Body of pancreas (tissue), 4 donors: ENCODE results near the gene CLEC4G.
"Not testable (repeated sequence)": the region's sequence is repeated elsewhere in the genome, so short reads cannot be mapped to it uniquely, and the experiment has no call there.

Source experiments
- POLR2A ChIP-seq, 3 donors: fragments of 450-650 bp; IDR thresholded peaks; one replicate each; pipeline ENCODE4 v1.6.1; 2016; ENCODE audit warnings: antibody characterized with exemption in 3 of 3, mild to moderate bottlenecking in 2 of 3
- TF ChIP-seq, protein P1 (sequence below), 7 experiments: fragments of 450-650 bp in 4 of 7; fragments of 200-600 bp in 3 of 7; sonication (generic) in 3 of 7; IDR thresholded peaks; one replicate each; pipeline ENCODE4 v1.5.1; 2016 to 2019; ENCODE audit warnings: antibody characterized with exemption in 7 of 7

DNA sequence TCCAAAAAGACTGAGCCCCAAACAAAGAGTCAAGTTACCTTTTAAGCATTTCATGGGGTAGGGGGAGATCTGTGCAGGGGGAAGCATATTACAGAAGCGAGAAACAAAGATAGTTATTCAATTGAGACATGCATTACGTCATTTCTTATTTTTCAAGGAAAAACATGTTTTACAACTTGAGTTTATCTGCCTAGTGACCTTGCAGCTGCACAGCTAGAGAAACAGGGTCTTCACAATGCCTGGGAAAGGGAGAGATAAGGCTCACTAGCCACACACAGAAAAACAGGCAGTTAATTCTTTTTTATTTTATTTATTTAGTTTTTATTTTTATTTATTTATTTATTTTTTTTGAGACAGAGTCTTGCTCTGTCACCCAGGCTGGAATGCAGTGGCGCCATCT lies 32.2 kb upstream of the CLEC4G start:
- TF ChIP-seq, protein P1, sequence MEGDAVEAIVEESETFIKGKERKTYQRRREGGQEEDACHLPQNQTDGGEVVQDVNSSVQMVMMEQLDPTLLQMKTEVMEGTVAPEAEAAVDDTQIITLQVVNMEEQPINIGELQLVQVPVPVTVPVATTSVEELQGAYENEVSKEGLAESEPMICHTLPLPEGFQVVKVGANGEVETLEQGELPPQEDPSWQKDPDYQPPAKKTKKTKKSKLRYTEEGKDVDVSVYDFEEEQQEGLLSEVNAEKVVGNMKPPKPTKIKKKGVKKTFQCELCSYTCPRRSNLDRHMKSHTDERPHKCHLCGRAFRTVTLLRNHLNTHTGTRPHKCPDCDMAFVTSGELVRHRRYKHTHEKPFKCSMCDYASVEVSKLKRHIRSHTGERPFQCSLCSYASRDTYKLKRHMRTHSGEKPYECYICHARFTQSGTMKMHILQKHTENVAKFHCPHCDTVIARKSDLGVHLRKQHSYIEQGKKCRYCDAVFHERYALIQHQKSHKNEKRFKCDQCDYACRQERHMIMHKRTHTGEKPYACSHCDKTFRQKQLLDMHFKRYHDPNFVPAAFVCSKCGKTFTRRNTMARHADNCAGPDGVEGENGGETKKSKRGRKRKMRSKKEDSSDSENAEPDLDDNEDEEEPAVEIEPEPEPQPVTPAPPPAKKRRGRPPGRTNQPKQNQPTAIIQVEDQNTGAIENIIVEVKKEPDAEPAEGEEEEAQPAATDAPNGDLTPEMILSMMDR (IDR thresholded peaks at IDR 0.05) = not testable (repeated sequence)
- not testable (repeated sequence) for TF ChIP-seq POLR2A (IDR thresholded peaks at IDR 0.05)
